ENCODE data around the gene H3-3A.

H3-3A gene

DNA sequence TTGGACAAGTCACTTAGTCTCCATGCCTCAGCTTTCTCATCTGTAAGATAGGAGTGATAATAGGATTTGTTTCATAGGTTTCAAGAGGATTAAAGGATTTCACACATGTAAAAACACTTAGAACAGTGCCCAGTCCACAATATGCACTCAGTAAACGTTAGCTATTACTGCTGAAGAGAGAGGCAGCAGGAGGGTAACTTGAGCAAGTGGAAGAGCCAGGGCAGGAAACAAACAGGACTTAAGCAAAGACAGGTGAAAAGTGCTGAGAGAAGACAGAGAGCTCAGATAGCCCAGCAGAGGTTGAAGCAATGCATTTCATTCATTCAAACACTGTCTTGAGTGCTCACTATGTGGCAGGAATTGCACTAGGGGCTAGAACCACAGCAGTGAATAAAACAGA, 21.1 kb upstream of the H3-3A start:
- H3K9me3 Mint-ChIP-seq: no peaks in the 10 kb centered on the region
- no peaks in the 10 kb centered on the region for H3K4me1 Mint-ChIP-seq
- ATAC-seq (no peak), DNase-seq (no peak)
- H3K27me3 Mint-ChIP-seq: no peaks in the 10 kb centered on the region
- no peak overlapping the region for H3K4me3 Mint-ChIP-seq
- H3K36me3 Mint-ChIP-seq (ENCODE audit: low read depth): no peaks in the 10 kb centered on the region
- H3K27ac Mint-ChIP-seq: no peak overlapping the region

DNA sequence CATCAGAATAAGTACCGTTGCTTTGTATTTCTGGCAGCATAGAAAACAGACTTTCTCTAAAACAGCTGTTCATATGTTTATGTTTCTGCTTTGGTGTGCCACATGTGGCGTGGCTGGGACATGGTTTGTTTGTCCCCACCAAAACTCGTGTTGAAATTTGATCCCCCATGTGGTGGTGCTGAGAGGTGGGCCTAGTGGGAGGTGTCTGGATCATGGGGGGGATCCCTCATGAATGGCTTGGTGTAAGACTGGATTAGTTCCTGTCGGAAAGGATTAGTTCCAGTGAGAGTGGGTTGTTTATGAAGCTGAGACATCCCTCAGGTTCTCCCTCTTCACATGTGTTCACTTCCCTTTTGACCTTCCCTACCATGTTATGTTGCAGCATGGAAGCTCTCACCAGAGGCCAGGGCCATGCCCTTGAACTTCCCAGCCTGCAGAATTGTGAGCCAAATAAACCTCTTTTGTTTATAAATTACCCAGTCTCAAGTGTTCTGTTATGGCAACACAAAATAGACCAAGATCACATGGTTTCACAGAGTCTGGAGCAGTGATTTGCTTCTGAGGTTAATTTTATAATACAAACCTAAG, 17.9 kb upstream of the H3-3A start:
- ATAC-seq: no peak
- Mint-ChIP-seq H3K27ac (no peak overlapping the region), H3K9me3 (no peaks in the 10 kb centered on the region), H3K36me3 (ENCODE audit: low read depth) (no peaks in the 10 kb centered on the region), H3K4me3 (no peak overlapping the region), H3K4me1 (no peaks in the 10 kb centered on the region), H3K27me3 (no peaks in the 10 kb centered on the region)
- DNase-seq: no peak

GRCh38 chr1:226046240-226046639, 16.3 kb upstream of the H3-3A start:
- no peak overlapping the region for H3K27ac Mint-ChIP-seq
- no peaks in the 10 kb centered on the region for H3K4me1 Mint-ChIP-seq
- no peaks in the 10 kb centered on the region for H3K9me3 Mint-ChIP-seq
- H3K27me3 Mint-ChIP-seq: no peaks in the 10 kb centered on the region
- ATAC-seq: no peak
- no peak for DNase-seq
- no peaks in the 10 kb centered on the region for H3K36me3 Mint-ChIP-seq (ENCODE audit: low read depth)
- no peak overlapping the region for H3K4me3 Mint-ChIP-seq

- Mint-ChIP-seq H3K4me3 (no peak overlapping the region), H3K27me3 (no peaks in the 10 kb centered on the region), H3K36me3 (ENCODE audit: low read depth) (no peaks in the 10 kb centered on the region), H3K9me3 (no peaks in the 10 kb centered on the region), H3K4me1 (no peaks in the 10 kb centered on the region), H3K27ac (no peak overlapping the region)
- ATAC-seq (no peak), DNase-seq (no peak)
Measured at GRCh38 chr1:226047495-226047894, 15.0 kb upstream of the H3-3A start.

DNA sequence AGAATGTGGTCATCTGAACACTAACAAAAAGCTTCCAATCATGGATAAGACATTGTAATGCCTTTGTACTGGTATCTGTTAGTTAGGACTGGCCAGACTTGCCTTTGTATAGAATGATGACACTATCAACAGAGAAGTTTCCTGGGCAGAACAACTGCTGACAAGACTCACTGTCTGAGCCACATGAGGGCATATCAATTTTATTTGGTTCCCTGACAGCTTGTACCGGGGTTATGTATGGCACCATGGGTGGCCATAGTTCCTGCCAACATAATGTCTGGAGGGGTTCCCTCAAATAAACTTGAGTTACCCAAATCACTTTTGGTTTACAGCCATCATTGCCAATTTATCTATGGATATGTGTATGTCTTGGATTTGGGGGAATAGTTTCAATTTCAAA, 13.6 kb upstream of the H3-3A start:
- Mint-ChIP-seq H3K4me3 (no peak overlapping the region), H3K9me3 (no peaks in the 10 kb centered on the region), H3K4me1 (no peaks in the 10 kb centered on the region), H3K36me3 (ENCODE audit: low read depth) (no peaks in the 10 kb centered on the region), H3K27me3 (no peaks in the 10 kb centered on the region), H3K27ac (no peak overlapping the region)
- no peak for ATAC-seq
- no peak for DNase-seq

DNA sequence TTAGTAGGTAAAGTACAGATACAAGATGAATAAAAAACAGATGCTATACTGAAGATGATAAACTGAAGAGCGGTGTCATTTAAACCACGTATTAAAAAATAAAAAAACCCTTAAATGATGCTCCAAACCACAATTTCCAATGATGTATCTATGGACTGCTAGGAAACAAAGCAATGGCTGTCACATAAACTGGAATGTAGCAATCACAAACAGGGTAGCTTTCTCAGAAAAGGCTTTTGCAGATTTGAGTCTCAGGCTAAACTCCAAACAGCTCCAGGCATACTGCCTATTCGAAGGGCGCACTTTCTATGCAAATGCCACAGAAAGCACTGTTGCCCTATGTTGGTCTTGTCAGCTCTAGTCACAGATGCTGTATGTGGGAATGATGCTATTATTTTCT, 12.4 kb upstream of the H3-3A start:
- H3K27ac Mint-ChIP-seq: no peak overlapping the region
- H3K27me3 Mint-ChIP-seq: no peaks in the 10 kb centered on the region
- H3K36me3 Mint-ChIP-seq (ENCODE audit: low read depth): no peaks in the 10 kb centered on the region
- H3K4me3 Mint-ChIP-seq: no peak overlapping the region
- DNase-seq (no peak), ATAC-seq (no peak)
- H3K4me1 Mint-ChIP-seq: no peaks in the 10 kb centered on the region
- no peaks in the 10 kb centered on the region for H3K9me3 Mint-ChIP-seq

GRCh38 chr1:226051365-226051764, 11.2 kb upstream of the H3-3A start:
- DNase-seq: no peak
- no peak overlapping the region for H3K4me3 Mint-ChIP-seq
- no peak for ATAC-seq

GRCh38 chr1:226052061-226052460, 10.5 kb upstream of the H3-3A start:
- no peak overlapping the region for H3K27ac Mint-ChIP-seq
- no peak for ATAC-seq

More at GRCh38 chr1:226051365-226051764, 11.2 kb upstream of the H3-3A start:
- Mint-ChIP-seq H3K27me3 (no peaks in the 10 kb centered on the region), H3K36me3 (ENCODE audit: low read depth) (peaks cover 3% of the 10 kb centered on the region), H3K27ac (no peak overlapping the region), H3K4me1 (no peaks in the 10 kb centered on the region), H3K9me3 (no peaks in the 10 kb centered on the region)

DNA sequence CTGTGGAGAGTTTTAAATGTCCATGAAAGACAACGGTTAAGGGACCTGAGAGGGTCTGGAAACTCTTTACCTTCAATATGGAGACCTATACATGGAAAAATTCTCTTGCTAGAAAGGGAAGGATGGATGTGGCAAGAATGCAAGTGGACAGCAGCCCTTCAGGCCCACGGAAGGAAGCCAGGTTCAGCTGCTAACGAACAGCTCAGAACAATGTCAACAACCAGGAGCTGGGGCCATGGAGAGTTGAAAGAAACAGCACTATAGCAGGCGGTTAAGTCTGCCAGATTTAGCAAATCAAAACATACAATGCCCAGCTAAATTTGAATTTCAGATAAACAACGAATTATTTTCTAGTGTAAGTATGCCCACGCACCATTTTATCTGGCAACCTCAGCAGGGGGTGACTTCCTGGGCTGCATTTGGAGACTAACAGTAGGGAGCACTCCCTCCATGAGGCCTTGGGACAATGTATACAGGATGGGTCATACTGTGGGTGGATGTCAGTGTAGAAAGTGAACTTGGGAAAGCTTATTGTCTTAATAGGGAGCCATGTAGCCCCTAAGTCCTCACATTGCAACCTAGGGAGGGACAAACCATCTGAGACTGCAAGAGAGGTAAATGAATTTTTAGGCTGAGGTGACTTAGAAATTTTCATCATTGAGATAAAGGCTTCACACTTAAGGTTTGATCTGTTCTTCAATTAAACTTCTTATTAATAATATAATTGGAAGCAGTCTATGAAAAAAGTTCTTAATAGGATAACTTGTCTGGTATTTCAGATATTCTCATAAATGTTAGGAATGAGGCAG, 7.8 kb upstream of the H3-3A start:
- ATAC-seq (no peak), DNase-seq (no peak)
- H3K27ac Mint-ChIP-seq: no peak overlapping the region
- H3K9me3 Mint-ChIP-seq: no peaks in the 10 kb centered on the region
- H3K27me3 Mint-ChIP-seq: no peaks in the 10 kb centered on the region
- H3K4me3 Mint-ChIP-seq: no peak overlapping the region
- H3K4me1 Mint-ChIP-seq: no peaks in the 10 kb centered on the region
- peaks cover 3% of the 10 kb centered on the region for H3K36me3 Mint-ChIP-seq (ENCODE audit: low read depth)

More at GRCh38 chr1:226052061-226052460, 10.5 kb upstream of the H3-3A start:
- Mint-ChIP-seq H3K27me3 (no peaks in the 10 kb centered on the region), H3K9me3 (no peaks in the 10 kb centered on the region), H3K4me3 (no peak overlapping the region), H3K36me3 (ENCODE audit: low read depth) (peaks cover 3% of the 10 kb centered on the region), H3K4me1 (no peaks in the 10 kb centered on the region)
- no peak for DNase-seq

GRCh38 chr1:226059709-226060108, 2.8 kb upstream of the H3-3A start:
- Mint-ChIP-seq H3K36me3 (ENCODE audit: low read depth) (peaks cover 15% of the 10 kb centered on the region), H3K27ac (no peak overlapping the region)
- no peak for ATAC-seq

DNA sequence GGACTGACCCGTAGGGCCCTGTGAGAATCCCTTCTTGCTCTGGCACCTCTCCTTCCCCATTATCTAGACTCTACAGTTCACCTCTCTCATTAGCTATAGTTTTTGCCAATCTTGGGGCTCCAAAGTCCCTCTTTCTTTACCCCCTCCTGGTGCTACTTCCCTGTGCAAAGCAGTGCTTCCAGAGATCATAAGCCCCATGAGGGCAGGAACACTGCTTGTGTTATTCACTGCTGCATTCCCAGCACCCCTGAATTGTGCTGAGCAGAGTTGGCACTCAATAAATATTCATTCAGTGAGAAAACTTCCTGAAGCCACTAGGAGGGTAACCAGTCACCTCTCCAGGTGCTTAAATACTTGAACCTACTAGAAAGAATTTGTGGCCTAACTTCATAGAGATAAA, 2.1 kb upstream of the H3-3A start:
- Mint-ChIP-seq H3K36me3 (ENCODE audit: low read depth) (peaks cover 21% of the 10 kb centered on the region), H3K4me3 (no peak overlapping the region), H3K4me1 (peaks cover 24% of the 10 kb centered on the region), H3K9me3 (no peaks in the 10 kb centered on the region), H3K27ac (no peak overlapping the region), H3K27me3 (no peaks in the 10 kb centered on the region)
- DNase-seq (no peak), ATAC-seq (no peak)

More at GRCh38 chr1:226059709-226060108, 2.8 kb upstream of the H3-3A start:
- Mint-ChIP-seq H3K4me1 (peaks cover 17% of the 10 kb centered on the region), H3K9me3 (no peaks in the 10 kb centered on the region), H3K4me3 (no peak overlapping the region), H3K27me3 (no peaks in the 10 kb centered on the region)
- DNase-seq: no peak

GRCh38 chr1:226061068-226061840, 1.3 kb upstream of the H3-3A start:
- Mint-ChIP-seq H3K27me3 (no peaks in the 10 kb centered on the region), H3K27ac (peak overlapping the region; percentile 83), H3K9me3 (no peaks in the 10 kb centered on the region), H3K36me3 (ENCODE audit: low read depth) (peaks cover 26% of the 10 kb centered on the region), H3K4me1 (peaks cover 32% of the 10 kb centered on the region), H3K4me3 (peak overlapping the region; percentile 84)
- DNase-seq (no peak), ATAC-seq (no peak)

- peaks cover 32% of the 10 kb centered on the region for H3K36me3 Mint-ChIP-seq (ENCODE audit: low read depth)
- H3K4me3 Mint-ChIP-seq: peak overlapping the region; percentile 100
- no peaks in the 10 kb centered on the region for H3K9me3 Mint-ChIP-seq
- peak; percentile 54 for DNase-seq
- H3K27ac Mint-ChIP-seq: peak overlapping the region; percentile 83
- peak; percentile 70 for ATAC-seq
- no peaks in the 10 kb centered on the region for H3K27me3 Mint-ChIP-seq
- peaks cover 39% of the 10 kb centered on the region for H3K4me1 Mint-ChIP-seq
Measured at GRCh38 chr1:226061841-226062557, 517 bp upstream of the H3-3A start.

DNA sequence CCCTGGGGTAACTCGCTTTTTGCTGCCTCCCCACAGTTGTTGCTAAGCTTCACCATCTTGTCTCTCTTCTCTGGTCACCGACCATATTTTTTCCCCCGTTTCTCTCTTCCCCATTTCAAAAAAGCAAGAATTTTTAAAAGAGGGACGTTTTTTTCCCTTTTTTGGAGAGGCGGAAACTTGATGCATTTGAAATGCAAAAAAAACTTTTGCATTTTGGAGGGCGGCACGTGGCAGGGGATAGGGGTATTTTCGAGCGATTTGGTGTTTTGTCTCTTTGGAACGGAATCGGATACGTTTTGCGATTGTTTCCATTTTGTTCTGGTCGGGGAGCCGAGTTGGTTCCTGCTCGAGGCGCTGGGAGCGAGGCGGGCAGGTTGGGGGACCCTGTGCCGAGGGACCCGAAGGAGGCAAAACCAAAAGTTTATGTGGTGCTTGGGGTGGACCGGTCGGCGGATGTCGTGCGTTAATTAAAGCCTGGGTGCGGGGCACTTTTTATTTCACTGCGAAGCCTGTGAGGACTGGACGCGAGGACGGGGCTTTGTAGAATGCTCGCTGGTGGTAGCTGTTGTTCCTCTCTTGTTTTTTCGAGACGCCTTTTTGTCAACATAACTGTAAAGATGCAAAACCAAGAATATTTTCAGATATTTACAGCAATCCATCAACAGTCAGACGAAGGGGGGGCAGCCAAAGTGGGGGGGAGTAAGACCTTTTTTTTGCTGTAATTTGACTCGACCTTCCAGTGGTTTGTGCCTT, 884 bp downstream of the H3-3A start:
- DNase-seq (peak; percentile 48), ATAC-seq (peak; percentile 14)
- no peaks in the 10 kb centered on the region for H3K27me3 Mint-ChIP-seq
- H3K9me3 Mint-ChIP-seq: no peaks in the 10 kb centered on the region
- peaks cover 53% of the 10 kb centered on the region for H3K4me1 Mint-ChIP-seq
- H3K27ac Mint-ChIP-seq: peak overlapping the region; percentile 98
- H3K36me3 Mint-ChIP-seq (ENCODE audit: low read depth): peaks cover 41% of the 10 kb centered on the region
- H3K4me3 Mint-ChIP-seq: peak overlapping the region; percentile 100
